ENCODE results near the gene TH.

TH gene

GRCh38 chr11:2151500-2152257 is 19.9 kb downstream of the TH start:
- no peak overlapping the region for H2AFZ ChIP-seq (ENCODE audit: low read depth, low read length)
- peaks cover 9% of the 10 kb centered on the region for H3K4me1 ChIP-seq (ENCODE audit: insufficient read depth, low read length)
- peaks cover 43% of the 10 kb centered on the region for H3K27me3 ChIP-seq (ENCODE audit: insufficient read depth, low read length)
- H3K36me3 ChIP-seq (ENCODE audit: insufficient read depth, low read length): no peaks in the 10 kb centered on the region
- H3K4me3 ChIP-seq (ENCODE audit: low read length): no peak overlapping the region
- H3K9me3 ChIP-seq (ENCODE audit: low read length): no peaks in the 10 kb centered on the region

GRCh38 chr11:2149864-2150847 is 21.5 kb downstream of the TH start:
- no peaks in the 10 kb centered on the region for H3K9me3 ChIP-seq (ENCODE audit: low read length)
- H3K4me1 ChIP-seq (ENCODE audit: insufficient read depth, low read length): peaks cover 9% of the 10 kb centered on the region
- H3K36me3 ChIP-seq (ENCODE audit: insufficient read depth, low read length): no peaks in the 10 kb centered on the region
- no peak overlapping the region for H3K4me3 ChIP-seq (ENCODE audit: low read length)
- H2AFZ ChIP-seq (ENCODE audit: low read depth, low read length): no peak overlapping the region
- H3K27me3 ChIP-seq (ENCODE audit: insufficient read depth, low read length): peaks cover 58% of the 10 kb centered on the region

GRCh38 chr11:2149460-2149859 is 22.2 kb downstream of the TH start:
- no peaks in the 10 kb centered on the region for H3K9me3 ChIP-seq (ENCODE audit: low read length)
- no peaks in the 10 kb centered on the region for H3K36me3 ChIP-seq (ENCODE audit: insufficient read depth, low read length)
- H3K27me3 ChIP-seq (ENCODE audit: insufficient read depth, low read length): peaks cover 65% of the 10 kb centered on the region
- H3K4me3 ChIP-seq (ENCODE audit: low read length): no peak overlapping the region
- H2AFZ ChIP-seq (ENCODE audit: low read depth, low read length): no peak overlapping the region
- H3K4me1 ChIP-seq (ENCODE audit: insufficient read depth, low read length): peaks cover 9% of the 10 kb centered on the region

GRCh38 chr11:2148595-2148994 is 23.0 kb downstream of the TH start:
- no peaks in the 10 kb centered on the region for H3K36me3 ChIP-seq (ENCODE audit: insufficient read depth, low read length)
- peaks cover 68% of the 10 kb centered on the region for H3K27me3 ChIP-seq (ENCODE audit: insufficient read depth, low read length)
- peaks cover 9% of the 10 kb centered on the region for H3K4me1 ChIP-seq (ENCODE audit: insufficient read depth, low read length)
- H3K9me3 ChIP-seq (ENCODE audit: low read length): no peaks in the 10 kb centered on the region
- H2AFZ ChIP-seq (ENCODE audit: low read depth, low read length): no peak overlapping the region
- H3K4me3 ChIP-seq (ENCODE audit: low read length): no peak overlapping the region

GRCh38 chr11:2147391-2147790 is 24.2 kb downstream of the TH start:
- peaks cover 74% of the 10 kb centered on the region for H3K27me3 ChIP-seq (ENCODE audit: insufficient read depth, low read length)
- no peak overlapping the region for H3K4me3 ChIP-seq (ENCODE audit: low read length)
- peaks cover 9% of the 10 kb centered on the region for H3K4me1 ChIP-seq (ENCODE audit: insufficient read depth, low read length)
- H2AFZ ChIP-seq (ENCODE audit: low read depth, low read length): no peak overlapping the region
- no peaks in the 10 kb centered on the region for H3K36me3 ChIP-seq (ENCODE audit: insufficient read depth, low read length)
- H3K9me3 ChIP-seq (ENCODE audit: low read length): no peaks in the 10 kb centered on the region

- no peak overlapping the region for H2AFZ ChIP-seq (ENCODE audit: low read depth, low read length)
- H3K9me3 ChIP-seq (ENCODE audit: low read length): no peaks in the 10 kb centered on the region
- no peaks in the 10 kb centered on the region for H3K36me3 ChIP-seq (ENCODE audit: insufficient read depth, low read length)
- H3K4me3 ChIP-seq (ENCODE audit: low read length): no peak overlapping the region
- H3K27me3 ChIP-seq (ENCODE audit: insufficient read depth, low read length): peaks cover 84% of the 10 kb centered on the region
- H3K4me1 ChIP-seq (ENCODE audit: insufficient read depth, low read length): peaks cover 9% of the 10 kb centered on the region
These were observed 25.6 kb downstream of the TH start for GRCh38 chr11:2146051-2146450.

- Histone ChIP-seq H3K4me1 (ENCODE audit: insufficient read depth, low read length) (peaks cover 9% of the 10 kb centered on the region), H2AFZ (ENCODE audit: low read depth, low read length) (no peak overlapping the region), H3K4me3 (ENCODE audit: low read length) (no peak overlapping the region), H3K36me3 (ENCODE audit: insufficient read depth, low read length) (no peaks in the 10 kb centered on the region), H3K9me3 (ENCODE audit: low read length) (no peaks in the 10 kb centered on the region), H3K27me3 (ENCODE audit: insufficient read depth, low read length) (peaks cover 97% of the 10 kb centered on the region)
These were observed 26.9 kb downstream of the TH start for GRCh38 chr11:2144544-2145248.

- Histone ChIP-seq H3K27me3 (ENCODE audit: insufficient read depth, low read length) (peaks cover 93% of the 10 kb centered on the region), H3K36me3 (ENCODE audit: insufficient read depth, low read length) (no peaks in the 10 kb centered on the region), H3K4me1 (ENCODE audit: insufficient read depth, low read length) (peaks cover 9% of the 10 kb centered on the region), H3K4me3 (ENCODE audit: low read length) (no peak overlapping the region), H3K9me3 (ENCODE audit: low read length) (no peaks in the 10 kb centered on the region), H2AFZ (ENCODE audit: low read depth, low read length) (no peak overlapping the region)
These were observed 27.6 kb downstream of the TH start for GRCh38 chr11:2143799-2144543.

- H2AFZ ChIP-seq (ENCODE audit: low read depth, low read length): no peak overlapping the region
These were observed 28.2 kb downstream of the TH start for GRCh38 chr11:2143477-2143798.

GRCh38 chr11:2142762-2143202 is 28.8 kb downstream of the TH start:
- H3K4me3 ChIP-seq (ENCODE audit: low read length): no peak overlapping the region
- peaks cover under 1% of the 10 kb centered on the region for H3K4me1 ChIP-seq (ENCODE audit: insufficient read depth, low read length)
- H3K36me3 ChIP-seq (ENCODE audit: insufficient read depth, low read length): no peaks in the 10 kb centered on the region
- no peaks in the 10 kb centered on the region for H3K9me3 ChIP-seq (ENCODE audit: low read length)
- H3K27me3 ChIP-seq (ENCODE audit: insufficient read depth, low read length): peaks cover 86% of the 10 kb centered on the region
- H2AFZ ChIP-seq (ENCODE audit: low read depth, low read length): no peak overlapping the region

More at GRCh38 chr11:2143477-2143798, 28.2 kb downstream of the TH start:
- Histone ChIP-seq H3K9me3 (ENCODE audit: low read length) (no peaks in the 10 kb centered on the region), H3K27me3 (ENCODE audit: insufficient read depth, low read length) (peaks cover 88% of the 10 kb centered on the region), H3K36me3 (ENCODE audit: insufficient read depth, low read length) (no peaks in the 10 kb centered on the region), H3K4me1 (ENCODE audit: insufficient read depth, low read length) (peaks cover 6% of the 10 kb centered on the region), H3K4me3 (ENCODE audit: low read length) (no peak overlapping the region)

GRCh38 chr11:2142300-2142759 is 29.3 kb downstream of the TH start:
- Histone ChIP-seq H3K9me3 (ENCODE audit: low read length) (no peaks in the 10 kb centered on the region), H3K4me3 (ENCODE audit: low read length) (no peak overlapping the region)

More at GRCh38 chr11:2142300-2142759, 29.3 kb downstream of the TH start:
- Histone ChIP-seq H3K27me3 (ENCODE audit: insufficient read depth, low read length) (peaks cover 85% of the 10 kb centered on the region), H2AFZ (ENCODE audit: low read depth, low read length) (no peak overlapping the region), H3K36me3 (ENCODE audit: insufficient read depth, low read length) (no peaks in the 10 kb centered on the region), H3K4me1 (ENCODE audit: insufficient read depth, low read length) (peaks cover 5% of the 10 kb centered on the region)

Measured in neuron (in vitro differentiated cells).